ENCODE measurements around the gene ILK.

DNA sequence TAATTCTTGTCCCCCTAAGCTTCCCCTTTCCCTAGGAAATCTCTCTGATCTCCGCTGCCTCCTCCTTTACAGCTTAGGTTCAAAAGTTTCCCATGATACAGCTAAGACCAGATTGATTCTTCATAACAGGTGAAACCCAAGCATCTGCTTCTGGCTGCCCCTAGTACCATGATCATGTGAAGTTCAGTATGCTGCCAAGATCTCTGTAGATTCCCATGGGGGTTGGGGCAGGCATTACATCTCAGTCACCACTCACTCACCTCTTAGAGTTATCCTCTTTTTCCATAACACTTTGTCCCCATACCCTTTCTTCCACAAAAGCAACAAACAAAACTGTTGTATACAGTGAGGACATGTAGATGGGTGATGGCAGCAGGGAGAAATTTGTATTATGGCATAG, 44.2 kb upstream of the ILK start:
- TF ChIP-seq REST (IDR thresholded peaks at IDR 0.05; ENCODE audit: low read depth, low read length) (no peak), CTCF (IDR thresholded peaks at IDR 0.05 in 2 of 3, conservative IDR thresholded peaks at IDR 0.05 in 1 of 3; ENCODE audit: control insufficient read depth in 2 of 3, extremely low read depth in 1 of 3, insufficient read depth in 1 of 3, low read depth in 3 of 3, low read length in 3 of 3) (no peak), KAT2A (conservative IDR thresholded peaks at IDR 0.05; ENCODE audit: control insufficient read depth, low read depth, low read length) (no peak), TCF3 (IDR thresholded peaks at IDR 0.05; ENCODE audit: borderline replicate concordance, insufficient read depth, low read depth, low read length) (no peak), SMARCA5 (IDR thresholded peaks at IDR 0.05) (no peak)
- TF ChIP-seq, protein P1, sequence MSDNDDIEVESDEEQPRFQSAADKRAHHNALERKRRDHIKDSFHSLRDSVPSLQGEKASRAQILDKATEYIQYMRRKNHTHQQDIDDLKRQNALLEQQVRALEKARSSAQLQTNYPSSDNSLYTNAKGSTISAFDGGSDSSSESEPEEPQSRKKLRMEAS (IDR thresholded peaks at IDR 0.05; ENCODE audit: low read depth, low read length) = no peak

Data from GM12878 (cell line).